SU-DHL-6 (cell line): ENCODE data around the gene HYOU1.

ENCODE experiments used
- CTCF ChIP-seq: fragments of 200-600 bp; sonication (generic); IDR thresholded peaks from one replicate; pipeline ENCODE4 v1.5.1; 2017; ENCODE audit warnings: antibody characterized with exemption, mild to moderate bottlenecking, low read length, moderate library complexity; ENCODE audit not compliant: insufficient read depth, poor library complexity, severe bottlenecking
- EZH2phosphoT487 ChIP-seq: fragments of 200-600 bp; sonication (generic), shearing (Covaris generic); conservative IDR thresholded peaks from 2 replicates; pipeline ENCODE4 v1.6.1; 2018; ENCODE audit warnings: mild to moderate bottlenecking, antibody characterized with exemption, low read length, moderate library complexity, mixed read lengths

- TF ChIP-seq CTCF (no peak), EZH2phosphoT487 (no peak)
Measured at GRCh38 chr11:119087123-119087522, 30.1 kb upstream of the HYOU1 start.
